Trophoblast cell (in vitro differentiated cells and primary cell): ENCODE data around the gene EXOC3L1.
A peak's percentile ranks its signal among the peaks of the same experiment; 100 is the strongest.

Experiments
- DNase-seq, 2 donors: peaks; one replicate each; pipeline ENCODE4 v3.0.0-alpha.2; 2016
- H2AFZ ChIP-seq: 2 replicates; pipeline ENCODE4 v1.6.1; 2013; ENCODE audit warnings: low read length, moderate library complexity, mild to moderate bottlenecking; ENCODE audit not compliant: insufficient read depth, poor library complexity
- H2AK5ac ChIP-seq: 2 replicates; pipeline ENCODE4 v1.6.1; 2013; ENCODE audit warnings: mild to moderate bottlenecking, low read length
- H2BK120ac ChIP-seq: 2 replicates; pipeline ENCODE4 v1.6.1; 2013; ENCODE audit warnings: low read length, mild to moderate bottlenecking, moderate library complexity; ENCODE audit not compliant: insufficient read depth, poor library complexity
- H2BK12ac ChIP-seq: 2 replicates; pipeline ENCODE4 v1.6.1; 2013; ENCODE audit warnings: mild to moderate bottlenecking, low read length, moderate library complexity
- H2BK5ac ChIP-seq: 2 replicates; pipeline ENCODE4 v1.6.1; 2013; ENCODE audit warnings: low read length, low read depth, moderate library complexity, mild to moderate bottlenecking; ENCODE audit not compliant: poor library complexity
- H3K14ac ChIP-seq: 2 replicates; pipeline ENCODE4 v1.6.1; 2013; ENCODE audit warnings: mild to moderate bottlenecking, low read length
- H3K18ac ChIP-seq: 2 replicates; pipeline ENCODE4 v1.6.1; 2013; ENCODE audit warnings: mild to moderate bottlenecking, low read length
- H3K23ac ChIP-seq: 2 replicates; pipeline ENCODE4 v1.6.1; 2013; ENCODE audit warnings: low read length
- H3K27ac ChIP-seq: 2 replicates; pipeline ENCODE4 v1.5.1; 2013; ENCODE audit warnings: low read depth, mild to moderate bottlenecking, inconsistent platforms, low read length, moderate library complexity
- H3K27me3 ChIP-seq: 2 replicates; pipeline ENCODE4 v1.6.1; 2013; ENCODE audit warnings: inconsistent platforms, mild to moderate bottlenecking, low read length, moderate library complexity; ENCODE audit not compliant: insufficient read depth
- H3K36me3 ChIP-seq, 2 experiments: 1 replicate in 1 of 2; 2 replicates in 1 of 2; pipeline ENCODE4 v1.6.1; 2013; ENCODE audit warnings: low read length in 2 of 2, mild to moderate bottlenecking in 2 of 2, moderate library complexity in 1 of 2; ENCODE audit not compliant: insufficient read depth in 2 of 2, control insufficient read depth in 1 of 2
- H3K4ac ChIP-seq: 2 replicates; pipeline ENCODE4 v1.6.1; 2013; ENCODE audit warnings: low read depth, mild to moderate bottlenecking, low read length, moderate library complexity
- H3K4me1 ChIP-seq, 2 experiments: 1 replicate in 1 of 2; 2 replicates in 1 of 2; pipeline ENCODE4 v1.6.1; 2013; ENCODE audit warnings: low read length in 2 of 2, mild to moderate bottlenecking in 2 of 2, moderate library complexity in 1 of 2; ENCODE audit not compliant: insufficient read depth in 2 of 2, control insufficient read depth in 1 of 2
- H3K4me2 ChIP-seq: 2 replicates; pipeline ENCODE4 v1.6.1; 2013; ENCODE audit warnings: inconsistent platforms, mild to moderate bottlenecking, low read length, moderate library complexity
- H3K4me3 ChIP-seq: 2 replicates; pipeline ENCODE4 v1.5.1; 2013; ENCODE audit warnings: mild to moderate bottlenecking, low read depth, low read length, inconsistent platforms
- H3K79me1 ChIP-seq: one replicate; pipeline ENCODE4 v1.6.1; 2013; ENCODE audit warnings: low read length
- H3K79me2 ChIP-seq: 2 replicates; pipeline ENCODE4 v1.6.1; 2013; ENCODE audit warnings: low read length, mild to moderate bottlenecking; ENCODE audit not compliant: control insufficient read depth, insufficient read depth, poor library complexity
- H3K9ac ChIP-seq: 2 replicates; pipeline ENCODE4 v1.6.1; 2013; ENCODE audit warnings: mild to moderate bottlenecking, low read length
- H3K9me3 ChIP-seq: 2 replicates; pipeline ENCODE4 v1.6.1; 2013; ENCODE audit warnings: low read depth, mild to moderate bottlenecking, control low read depth, inconsistent platforms, low read length; ENCODE audit not compliant: insufficient read depth
- H4K12ac ChIP-seq: 2 replicates; pipeline ENCODE4 v1.6.1; 2013; ENCODE audit warnings: low read depth, mild to moderate bottlenecking, low read length, moderate library complexity
- H4K8ac ChIP-seq: 2 replicates; pipeline ENCODE4 v1.6.1; 2013; ENCODE audit warnings: low read depth, mild to moderate bottlenecking, low read length, moderate library complexity
- H4K91ac ChIP-seq: one replicate; pipeline ENCODE4 v1.6.1; 2013; ENCODE audit warnings: low read depth, mild to moderate bottlenecking, low read length, moderate library complexity
- WGBS: extraction: QIAGEN DNeasy Blood & Tissue Kit; methylation state at CpG from one replicate; pipeline ENCODE4 v1.1.7; 2013; ENCODE audit warnings: missing lambda C conversion rate; ENCODE audit not compliant: insufficient read length, insufficient coverage; ENCODE audit errors: extremely low coverage; 5-methylcytosine and 5-hydroxymethylcytosine counted together

Gene EXOC3L1

GRCh38 chr16:67199808-67200198 lies 9.9 kb upstream of the EXOC3L1 start:
- peak overlapping the region; percentile 26 for H2BK12ac ChIP-seq
- peaks cover 67 to 74% of the 10 kb centered on the region in 2 experiments for H3K36me3 ChIP-seq
- peak overlapping the region; percentile 1 for H3K4me3 ChIP-seq
- no peak overlapping the region for H2BK5ac ChIP-seq
- no peak overlapping the region for H3K18ac ChIP-seq
- H3K4me2 ChIP-seq = peak overlapping the region; percentile 56
- H3K27ac ChIP-seq = no peak overlapping the region
- H3K9ac ChIP-seq = no peak overlapping the region
- no peaks in the 10 kb centered on the region for H3K79me2 ChIP-seq
- no peaks in the 10 kb centered on the region for H3K27me3 ChIP-seq
- H3K9me3 ChIP-seq = peaks cover 4% of the 10 kb centered on the region
- H4K12ac ChIP-seq = no peak overlapping the region
- DNase-seq = no peak
- H2AK5ac ChIP-seq = no peak overlapping the region
- H3K4ac ChIP-seq = no peak overlapping the region
- H3K79me1 ChIP-seq = peaks cover 8% of the 10 kb centered on the region
- peak overlapping the region; percentile 21 for H4K8ac ChIP-seq
- peak overlapping the region; percentile 10 for H2AFZ ChIP-seq
- no peak overlapping the region for H4K91ac ChIP-seq
- no CpG with 5 or more reads among the region's 22 CpGs for WGBS
- H2BK120ac ChIP-seq = no peak overlapping the region
- H3K14ac ChIP-seq = peak overlapping the region; percentile 22
- peaks cover 12 to 20% of the 10 kb centered on the region in 2 experiments for H3K4me1 ChIP-seq
- no peak overlapping the region for H3K23ac ChIP-seq

GRCh38 chr16:67199011-67199807 lies 9.3 kb upstream of the EXOC3L1 start, which contains the start of gene ELMO3:
TSS of gene ELMO3 (plus strand) at chr16:67199131. CDS start at chr16:67199327, 196 bp downstream.
- Histone ChIP-seq H4K12ac (peak within 1 kb of the TSS; percentile 10), H3K23ac (no peak within 1 kb of the TSS), H3K79me2 (no peaks in the 10 kb centered on the region), H3K4me1 (peaks cover 12 to 20% of the 10 kb centered on the region in 2 experiments), H4K8ac (peak within 1 kb of the TSS; percentile 62), H3K9ac (no peak within 1 kb of the TSS), H3K36me3 (peaks cover 72 to 78% of the 10 kb centered on the region in 2 experiments), H2BK5ac (no peak within 1 kb of the TSS), H3K79me1 (peaks cover 8% of the 10 kb centered on the region), H3K4me3 (peak within 1 kb of the TSS; percentile 55), H3K4ac (no peak within 1 kb of the TSS), H4K91ac (peak within 1 kb of the TSS; percentile 22), H2BK12ac (peak within 1 kb of the TSS; percentile 26), H3K27ac (peak within 1 kb of the TSS; percentile 16), H2AK5ac (no peak within 1 kb of the TSS), H3K9me3 (peaks cover 4% of the 10 kb centered on the region), H3K4me2 (peak within 1 kb of the TSS; percentile 70), H3K14ac (peak within 1 kb of the TSS; percentile 22), H3K18ac (no peak within 1 kb of the TSS), H2BK120ac (no peak within 1 kb of the TSS), H3K27me3 (no peaks in the 10 kb centered on the region), H2AFZ (peak within 1 kb of the TSS; percentile 10)
- WGBS = no CpG with 5 or more reads among the region's 61 CpGs
- peak; percentile 89 to 93 for DNase-seq

GRCh38 chr16:67198238-67198734 lies 8.3 kb upstream of the EXOC3L1 start:
- H2BK5ac ChIP-seq = no peak overlapping the region
- no CpG with 5 or more reads among the region's 12 CpGs for WGBS
- H3K9ac ChIP-seq = no peak overlapping the region
- H3K79me1 ChIP-seq = peaks cover 8% of the 10 kb centered on the region
- no peak overlapping the region for H3K4ac ChIP-seq
- no peak overlapping the region for H2BK120ac ChIP-seq
- H4K8ac ChIP-seq = no peak overlapping the region
- H3K27ac ChIP-seq = no peak overlapping the region
- no peak overlapping the region for H3K23ac ChIP-seq
- H3K4me2 ChIP-seq = no peak overlapping the region
- no peak overlapping the region for H2BK12ac ChIP-seq
- peak in 1 of 2 donors; percentile 26 for DNase-seq
- H4K91ac ChIP-seq = peak overlapping the region; percentile 22
- no peak overlapping the region for H3K4me3 ChIP-seq
- H3K9me3 ChIP-seq = no peaks in the 10 kb centered on the region
- peaks cover 13 to 21% of the 10 kb centered on the region in 2 experiments for H3K4me1 ChIP-seq
- no peaks in the 10 kb centered on the region for H3K27me3 ChIP-seq
- H2AFZ ChIP-seq = no peak overlapping the region
- no peak overlapping the region for H2AK5ac ChIP-seq
- H3K79me2 ChIP-seq = no peaks in the 10 kb centered on the region
- no peak overlapping the region for H3K18ac ChIP-seq
- peaks cover 71 to 75% of the 10 kb centered on the region in 2 experiments for H3K36me3 ChIP-seq
- no peak overlapping the region for H3K14ac ChIP-seq
- H4K12ac ChIP-seq = peak overlapping the region; percentile 10

- no peak overlapping the region for H3K4me3 ChIP-seq
- WGBS = no CpG with 5 or more reads among the region's 6 CpGs
- H3K27me3 ChIP-seq = no peaks in the 10 kb centered on the region
- no peak overlapping the region for H3K4ac ChIP-seq
- H3K4me2 ChIP-seq = no peak overlapping the region
- peaks cover 19 to 27% of the 10 kb centered on the region in 2 experiments for H3K4me1 ChIP-seq
- no peak overlapping the region for H4K91ac ChIP-seq
- H3K9me3 ChIP-seq = no peaks in the 10 kb centered on the region
- peaks cover 3% of the 10 kb centered on the region for H3K79me2 ChIP-seq
- peaks cover 8% of the 10 kb centered on the region for H3K79me1 ChIP-seq
- no peak overlapping the region for H3K23ac ChIP-seq
- H3K9ac ChIP-seq = no peak overlapping the region
- no peak overlapping the region for H3K18ac ChIP-seq
- H2BK120ac ChIP-seq = no peak overlapping the region
- H2AK5ac ChIP-seq = no peak overlapping the region
- no peak for DNase-seq
- H4K12ac ChIP-seq = no peak overlapping the region
- H2AFZ ChIP-seq = no peak overlapping the region
- H2BK5ac ChIP-seq = no peak overlapping the region
- no peak overlapping the region for H2BK12ac ChIP-seq
- no peak overlapping the region for H3K27ac ChIP-seq
- no peak overlapping the region for H4K8ac ChIP-seq
- H3K36me3 ChIP-seq = peaks cover 69 to 72% of the 10 kb centered on the region in 2 experiments
- no peak overlapping the region for H3K14ac ChIP-seq
Measured at GRCh38 chr16:67197704-67198103, 7.8 kb upstream of the EXOC3L1 start.
